CD4-positive, CD25-positive, alpha-beta regulatory T cell (primary cell): ENCODE results near the gene CAPN14. TPM values are rescaled to one million over a fixed set of nuclear protein-coding genes. Genes with fewer than 3 reads are reported as not detected.
A peak's percentile ranks its signal among the peaks of the same experiment; 100 is the strongest.

Source experiments
- ATAC-seq, 2 donors: fragments of 150-1000 bp; cut with Tn5 transposase; one replicate each; pipeline ENCODE4 v1.10.0; 2021; ENCODE audit warnings: low read depth in 2 of 2, moderate number of reproducible peaks in 2 of 2, moderate library complexity in 1 of 2
- DNase-seq, 3 donors: peaks; one replicate each; pipeline versions ENCODE4 v3.0.0 to v3.0.0-alpha.2; 2012 to 2022; ENCODE audit warnings: mixed read lengths in 1 of 3
- H3K27ac ChIP-seq: one replicate; pipeline ENCODE4 v1.7.0; 2013; ENCODE audit warnings: mild to moderate bottlenecking, low read length; ENCODE audit not compliant: insufficient read depth, poor library complexity, severe bottlenecking
- H3K27me3 ChIP-seq: one replicate; pipeline ENCODE4 v1.7.0; 2013; ENCODE audit warnings: low read length; ENCODE audit not compliant: control insufficient read depth, insufficient read depth
- H3K36me3 ChIP-seq: one replicate; pipeline ENCODE4 v1.7.0; 2013; ENCODE audit warnings: mild to moderate bottlenecking, low read length, moderate library complexity; ENCODE audit not compliant: control insufficient read depth, insufficient read depth
- H3K4me1 ChIP-seq: 2 replicates; pipeline ENCODE4 v1.7.0; 2013; ENCODE audit warnings: mild to moderate bottlenecking, low read length; ENCODE audit not compliant: insufficient read depth, control insufficient read depth, poor library complexity, severe bottlenecking
- H3K4me3 ChIP-seq: one replicate; pipeline ENCODE4 v1.7.0; 2013; ENCODE audit warnings: low read depth, mild to moderate bottlenecking, low read length, moderate library complexity
- H3K9me3 ChIP-seq, 2 experiments: 1 replicate in 1 of 2; 2 replicates in 1 of 2; pipeline ENCODE4 v1.7.0; 2013; ENCODE audit warnings: low read length in 2 of 2, mild to moderate bottlenecking in 1 of 2, moderate library complexity in 1 of 2; ENCODE audit not compliant: control insufficient read depth in 2 of 2
- H3K27ac Mint-ChIP-seq, 3 donors: one replicate each; pipeline ENCODE4 v1.8.0; 2020 to 2022; ENCODE audit warnings: mild to moderate bottlenecking in 3 of 3, mixed read lengths in 3 of 3, moderate library complexity in 2 of 3
- H3K27me3 Mint-ChIP-seq: one replicate; pipeline ENCODE4 v1.8.0; 2022; ENCODE audit warnings: mild to moderate bottlenecking, mixed read lengths
- H3K36me3 Mint-ChIP-seq: one replicate; pipeline ENCODE4 v1.8.0; 2020; ENCODE audit warnings: mixed read lengths
- H3K4me1 Mint-ChIP-seq, 4 donors: one replicate each; pipeline ENCODE4 v1.8.0; 2020 to 2022; ENCODE audit warnings: mixed read lengths in 4 of 4, mild to moderate bottlenecking in 1 of 4
- H3K4me3 Mint-ChIP-seq, 4 donors: one replicate each; pipeline ENCODE4 v1.8.0; 2020 to 2022; ENCODE audit warnings: mild to moderate bottlenecking in 4 of 4, mixed read lengths in 4 of 4, moderate library complexity in 3 of 4
- H3K9me3 Mint-ChIP-seq, 7 donors: one replicate each; pipeline ENCODE4 v1.8.0; 2020 to 2022; ENCODE audit warnings: mixed read lengths in 7 of 7, mild to moderate bottlenecking in 3 of 7, moderate library complexity in 2 of 7
- polyA plus RNA-seq, 4 donors: library from polyadenylated mRNA; unstranded; fragments of 300-500 nt; fragmentation: Illumina TruSeq; gene quantifications; one replicate each; pipeline ENCODE4 v1.2.3, GENCODE V29; 2021
- total RNA-seq: library from RNA; stranded (reverse); gene quantifications from one replicate; pipeline ENCODE4 v1.2.3, GENCODE V29; 2022

Gene CAPN14
- total and polyA plus RNA-seq, 5 donors from 2014 or later, result 0.08 to 0.20 (median 0.10) TPM; not detected in 2

- peak overlapping the region; percentile 22 to 83 (median 31) for H3K27ac Mint-ChIP-seq
- DNase-seq (no peak), ATAC-seq (no peak)
Measured at GRCh38 chr2:31235504-31235902, 18.2 kb upstream of the CAPN14 start.

GRCh38 chr2:31234683-31235503, 17.6 kb upstream of the CAPN14 start:
- ATAC-seq (no peak), DNase-seq (peak in 1 of 3 donors; percentile 5)
- peaks cover 5% of the 10 kb centered on the region for H3K27me3 ChIP-seq
- H3K4me3 Mint-ChIP-seq, result peak overlapping the region; percentile 83 to 93 (median 86)
- no peaks in the 10 kb centered on the region for H3K9me3 ChIP-seq
- H3K27ac ChIP-seq, result no peak overlapping the region
- H3K27ac Mint-ChIP-seq, result peak overlapping the region; percentile 22 to 83 (median 31)
- H3K4me1 Mint-ChIP-seq, result peaks cover 5 to 31% (median 17%) of the 10 kb centered on the region in 4 donors
- H3K36me3 ChIP-seq, result no peaks in the 10 kb centered on the region
- H3K27me3 Mint-ChIP-seq, result peaks cover 17% of the 10 kb centered on the region
- peaks cover 12% of the 10 kb centered on the region for H3K4me1 ChIP-seq
- H3K9me3 Mint-ChIP-seq, result no peaks in the 10 kb centered on the region
- H3K4me3 ChIP-seq, result no peak overlapping the region
- H3K36me3 Mint-ChIP-seq, result no peaks in the 10 kb centered on the region

More at GRCh38 chr2:31235504-31235902, 18.2 kb upstream of the CAPN14 start:
- Mint-ChIP-seq H3K27me3 (peaks cover 12% of the 10 kb centered on the region), H3K4me1 (peaks cover 5 to 31% (median 17%) of the 10 kb centered on the region in 4 donors), H3K9me3 (no peaks in the 10 kb centered on the region), H3K4me3 (peak overlapping the region; percentile 83 to 93 (median 86)), H3K36me3 (no peaks in the 10 kb centered on the region)
- no peak overlapping the region for H3K27ac ChIP-seq
- peaks cover 5% of the 10 kb centered on the region for H3K27me3 ChIP-seq
- H3K4me3 ChIP-seq, result no peak overlapping the region
- peaks cover 12% of the 10 kb centered on the region for H3K4me1 ChIP-seq
- no peaks in the 10 kb centered on the region for H3K36me3 ChIP-seq
- no peaks in the 10 kb centered on the region for H3K9me3 ChIP-seq

- Histone ChIP-seq H3K36me3 (no peaks in the 10 kb centered on the region), H3K27ac (no peak within 1 kb of the TSS), H3K9me3 (no peaks in the 10 kb centered on the region), H3K27me3 (peaks cover 5% of the 10 kb centered on the region), H3K4me3 (peak within 1 kb of the TSS; percentile 72), H3K4me1 (peaks cover 12% of the 10 kb centered on the region)
- Mint-ChIP-seq H3K4me1 (peaks cover 5 to 31% (median 17%) of the 10 kb centered on the region in 4 donors), H3K4me3 (peak within 1 kb of the TSS; percentile 83 to 93 (median 86)), H3K9me3 (no peaks in the 10 kb centered on the region), H3K36me3 (no peaks in the 10 kb centered on the region), H3K27me3 (peaks cover 18% of the 10 kb centered on the region), H3K27ac (peak within 1 kb of the TSS; percentile 27 to 83 (median 31))
- DNase-seq (peak; percentile 51 to 84 (median 71)), ATAC-seq (peak; percentile 93 to 94)
Measured at GRCh38 chr2:31233741-31234682, 16.7 kb upstream of the CAPN14 start, which contains the start of gene EHD3. Gene EHD3 (plus strand): TSS chr2:31234152. CDS start chr2:31234622, 470 bp downstream.

GRCh38 chr2:31233231-31233630, 15.9 kb upstream of the CAPN14 start:
- Mint-ChIP-seq H3K27ac (no peak overlapping the region), H3K27me3 (peaks cover 21% of the 10 kb centered on the region), H3K36me3 (no peaks in the 10 kb centered on the region), H3K4me3 (peak overlapping the region; percentile 81 to 87 (median 84)), H3K4me1 (peaks cover 5 to 31% (median 17%) of the 10 kb centered on the region in 4 donors), H3K9me3 (no peaks in the 10 kb centered on the region)
- H3K9me3 ChIP-seq, result no peaks in the 10 kb centered on the region
- H3K36me3 ChIP-seq, result no peaks in the 10 kb centered on the region
- H3K27me3 ChIP-seq, result peaks cover 5% of the 10 kb centered on the region
- no peak overlapping the region for H3K27ac ChIP-seq
- DNase-seq, result no peak
- no peak for ATAC-seq
- peaks cover 12% of the 10 kb centered on the region for H3K4me1 ChIP-seq
- peak overlapping the region; percentile 72 for H3K4me3 ChIP-seq

GRCh38 chr2:31232586-31232985, 15.3 kb upstream of the CAPN14 start:
- DNase-seq, result no peak
- Histone ChIP-seq H3K4me3 (no peak overlapping the region), H3K27me3 (peaks cover 5% of the 10 kb centered on the region), H3K27ac (no peak overlapping the region), H3K9me3 (no peaks in the 10 kb centered on the region), H3K36me3 (no peaks in the 10 kb centered on the region), H3K4me1 (peaks cover 12% of the 10 kb centered on the region)
- Mint-ChIP-seq H3K27ac (no peak overlapping the region), H3K4me3 (peak overlapping the region in 1 of 4 donors; percentile 51), H3K4me1 (peaks cover 5 to 29% (median 17%) of the 10 kb centered on the region in 4 donors), H3K9me3 (no peaks in the 10 kb centered on the region), H3K27me3 (peaks cover 24% of the 10 kb centered on the region), H3K36me3 (no peaks in the 10 kb centered on the region)
- ATAC-seq, result no peak

- Histone ChIP-seq H3K27ac (no peak overlapping the region), H3K9me3 (no peaks in the 10 kb centered on the region), H3K4me3 (no peak overlapping the region), H3K27me3 (peaks cover 5% of the 10 kb centered on the region), H3K36me3 (no peaks in the 10 kb centered on the region), H3K4me1 (peaks cover 12% of the 10 kb centered on the region)
- H3K4me1 Mint-ChIP-seq, result peaks cover 5 to 29% (median 17%) of the 10 kb centered on the region in 4 donors
- H3K27me3 Mint-ChIP-seq, result peaks cover 32% of the 10 kb centered on the region
- no peaks in the 10 kb centered on the region for H3K9me3 Mint-ChIP-seq
- no peak for DNase-seq
- no peak for ATAC-seq
- H3K4me3 Mint-ChIP-seq, result peak overlapping the region in 2 of 4 donors; percentile 51 to 59
- H3K36me3 Mint-ChIP-seq, result no peaks in the 10 kb centered on the region
- no peak overlapping the region for H3K27ac Mint-ChIP-seq
Measured at GRCh38 chr2:31231571-31232302, 14.4 kb upstream of the CAPN14 start.

GRCh38 chr2:31230751-31231150, 13.4 kb upstream of the CAPN14 start:
- H3K4me3 ChIP-seq, result no peak overlapping the region
- Mint-ChIP-seq H3K4me3 (no peak overlapping the region), H3K36me3 (no peaks in the 10 kb centered on the region), H3K27me3 (peaks cover 32% of the 10 kb centered on the region), H3K9me3 (peaks cover 0 to under 1% (median 0%) of the 10 kb centered on the region in 7 donors), H3K4me1 (peaks cover 5 to 22% (median 13%) of the 10 kb centered on the region in 4 donors), H3K27ac (no peak overlapping the region)
- H3K36me3 ChIP-seq, result no peaks in the 10 kb centered on the region
- ATAC-seq, result no peak
- peaks cover 5% of the 10 kb centered on the region for H3K27me3 ChIP-seq
- no peak for DNase-seq
- no peak overlapping the region for H3K27ac ChIP-seq
- no peaks in the 10 kb centered on the region for H3K9me3 ChIP-seq
- H3K4me1 ChIP-seq, result peaks cover 12% of the 10 kb centered on the region
